Suprapubic skin (tissue), 4 donors: ENCODE results near the gene RNASEH1. TPM values are rescaled to one million over a fixed set of nuclear protein-coding genes. Genes with fewer than 3 reads are reported as not detected.

Source experiments
- DNase-seq, 2 donors: peaks; one replicate each; pipeline ENCODE4 v3.0.0-alpha.2; 2019; ENCODE audit warnings: low spot score in 2 of 2
- H3K27ac ChIP-seq: fragments of 200-600 bp; sonication (generic); one replicate; pipeline ENCODE4 v1.5.1; 2019
- H3K27me3 ChIP-seq: fragments of 200-600 bp; sonication (generic); one replicate; pipeline ENCODE4 v1.5.1; 2019
- H3K36me3 ChIP-seq: fragments of 200-600 bp; sonication (generic); one replicate; pipeline ENCODE4 v1.5.1; 2019
- H3K4me1 ChIP-seq: fragments of 200-600 bp; sonication (generic); one replicate; pipeline ENCODE4 v1.5.1; 2019
- H3K4me3 ChIP-seq: fragments of 200-600 bp; sonication (generic); one replicate; pipeline ENCODE4 v1.5.1; 2019; ENCODE audit warnings: mild to moderate bottlenecking
- H3K9me3 ChIP-seq: fragments of 200-600 bp; sonication (generic); one replicate; pipeline ENCODE4 v1.5.1; 2019
- EP300 ChIP-seq: sonication (generic); formaldehyde crosslinking; IDR thresholded peaks from one replicate; pipeline ENCODE4 v1.6.1; 2017; ENCODE audit warnings: antibody characterized with exemption
- POLR2A ChIP-seq, 2 donors: fragments of 450-650 bp; IDR thresholded peaks; one replicate each; pipeline ENCODE4 v1.6.1; 2017; ENCODE audit warnings: antibody characterized with exemption in 2 of 2, mild to moderate bottlenecking in 2 of 2, moderate library complexity in 2 of 2
- POLR2AphosphoS5 ChIP-seq, 3 donors: sonication (generic); formaldehyde crosslinking; IDR thresholded peaks; one replicate each; pipeline ENCODE4 v1.6.1; 2017; ENCODE audit warnings: antibody characterized with exemption in 3 of 3
- WGBS: methylation state at CpG from one replicate; pipeline ENCODE4 v1.1.5; 2018; 5-methylcytosine and 5-hydroxymethylcytosine counted together
- total RNA-seq, 4 donors: library from RNA; depleted of rRNA; stranded (reverse); fragments of >200 nt; gene quantifications; one replicate each; pipeline ENCODE4 v1.1.0, GENCODE V29; 2016
- TF ChIP-seq, protein P1 (sequence below), 2 donors: fragments of 200-600 bp in 1 of 2; fragments of 450-650 bp in 1 of 2; sonication (generic) in 1 of 2; IDR thresholded peaks; one replicate each; pipeline ENCODE4 v1.5.1; 2016 to 2019; ENCODE audit warnings: antibody characterized with exemption in 2 of 2, mild to moderate bottlenecking in 1 of 2, moderate library complexity in 1 of 2

RNASEH1 gene
- total RNA-seq, 4 donors from 2014 or later: 9.8 to 18.1 (median 15.4) TPM

DNA sequence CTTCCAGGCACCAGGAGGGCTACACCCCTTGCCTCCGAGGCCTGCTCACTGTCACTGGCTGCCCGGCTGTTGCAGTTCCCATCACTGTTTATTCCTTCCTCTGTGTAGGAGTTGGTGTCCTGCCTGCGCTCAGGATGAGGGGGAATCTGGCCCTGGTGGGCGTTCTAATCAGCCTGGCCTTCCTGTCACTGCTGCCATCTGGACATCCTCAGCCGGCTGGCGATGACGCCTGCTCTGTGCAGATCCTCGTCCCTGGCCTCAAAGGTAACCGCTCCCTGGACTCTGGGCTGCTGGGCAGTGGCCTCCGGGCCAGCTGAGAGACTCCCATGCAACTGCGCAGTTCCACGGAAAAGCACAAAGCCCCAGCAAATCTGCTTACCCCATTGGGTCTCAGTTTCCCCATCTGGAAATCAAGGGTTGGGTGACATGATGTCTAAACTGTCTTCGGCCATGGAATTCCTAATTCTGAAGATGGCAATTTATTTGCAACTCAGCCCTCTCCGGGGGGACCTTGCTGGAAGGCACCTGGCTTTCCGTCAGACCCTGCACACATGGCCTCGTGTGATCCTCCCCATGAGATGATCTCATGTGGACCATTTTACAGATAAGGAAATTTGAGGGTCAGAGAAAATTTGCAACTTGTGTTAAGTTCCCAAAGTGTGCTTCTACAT is 46.2 kb upstream of the RNASEH1 start:
- H3K4me1 ChIP-seq: no peaks in the 10 kb centered on the region
- no peak for TF ChIP-seq POLR2AphosphoS5 (IDR thresholded peaks at IDR 0.05)
- TF ChIP-seq, protein P1, sequence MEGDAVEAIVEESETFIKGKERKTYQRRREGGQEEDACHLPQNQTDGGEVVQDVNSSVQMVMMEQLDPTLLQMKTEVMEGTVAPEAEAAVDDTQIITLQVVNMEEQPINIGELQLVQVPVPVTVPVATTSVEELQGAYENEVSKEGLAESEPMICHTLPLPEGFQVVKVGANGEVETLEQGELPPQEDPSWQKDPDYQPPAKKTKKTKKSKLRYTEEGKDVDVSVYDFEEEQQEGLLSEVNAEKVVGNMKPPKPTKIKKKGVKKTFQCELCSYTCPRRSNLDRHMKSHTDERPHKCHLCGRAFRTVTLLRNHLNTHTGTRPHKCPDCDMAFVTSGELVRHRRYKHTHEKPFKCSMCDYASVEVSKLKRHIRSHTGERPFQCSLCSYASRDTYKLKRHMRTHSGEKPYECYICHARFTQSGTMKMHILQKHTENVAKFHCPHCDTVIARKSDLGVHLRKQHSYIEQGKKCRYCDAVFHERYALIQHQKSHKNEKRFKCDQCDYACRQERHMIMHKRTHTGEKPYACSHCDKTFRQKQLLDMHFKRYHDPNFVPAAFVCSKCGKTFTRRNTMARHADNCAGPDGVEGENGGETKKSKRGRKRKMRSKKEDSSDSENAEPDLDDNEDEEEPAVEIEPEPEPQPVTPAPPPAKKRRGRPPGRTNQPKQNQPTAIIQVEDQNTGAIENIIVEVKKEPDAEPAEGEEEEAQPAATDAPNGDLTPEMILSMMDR (IDR thresholded peaks at IDR 0.05): no peak
- no peaks in the 10 kb centered on the region for H3K9me3 ChIP-seq
- peaks cover 5% of the 10 kb centered on the region for H3K27me3 ChIP-seq
- H3K4me3 ChIP-seq: no peak overlapping the region
- 83% methylated on average over 6 of the region's 16 CpGs for WGBS
- H3K36me3 ChIP-seq: no peaks in the 10 kb centered on the region
- peak in 1 of 2 donors; percentile 65 for DNase-seq
- no peak overlapping the region for H3K27ac ChIP-seq

DNA sequence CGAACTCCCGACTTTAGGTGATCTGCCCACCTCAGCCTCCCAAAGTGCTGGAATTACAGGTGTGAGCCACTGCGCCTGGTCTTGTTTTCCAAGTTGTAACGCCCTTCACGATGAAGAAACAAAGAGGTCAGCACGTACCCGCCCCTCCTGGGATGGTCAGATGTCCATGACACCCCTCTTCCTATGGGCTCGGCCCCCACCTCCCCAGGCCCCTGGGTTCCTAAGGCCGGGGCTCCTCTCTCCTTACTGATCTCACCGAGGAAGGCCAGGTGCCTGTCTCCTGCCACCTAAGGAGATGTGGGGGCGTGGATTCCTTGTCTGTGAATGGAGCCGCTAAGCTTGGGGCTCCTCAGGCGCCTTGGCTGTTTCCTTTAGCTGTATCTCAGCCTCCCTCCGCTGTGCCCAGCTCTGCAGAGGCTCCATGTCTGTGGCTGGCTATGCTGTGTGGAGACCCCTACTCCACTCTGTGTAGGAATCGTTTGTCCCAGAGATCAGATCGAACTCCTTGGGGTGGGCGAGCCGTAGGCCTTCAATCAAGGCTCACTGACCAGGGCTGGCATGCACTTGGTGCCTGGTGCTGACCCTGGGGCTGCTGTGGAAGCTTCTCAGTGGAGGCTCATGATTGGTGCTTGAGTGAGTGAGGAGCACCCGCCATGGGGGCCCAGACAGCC is 45.5 kb upstream of the RNASEH1 start:
- TF ChIP-seq POLR2AphosphoS5 (IDR thresholded peaks at IDR 0.05) (no peak), EP300 (no peak), POLR2A (IDR thresholded peaks at IDR 0.05) (no peak)
- TF ChIP-seq, protein P1 (IDR thresholded peaks at IDR 0.05): no peak
- 85% methylated on average over 13 of the region's 19 CpGs for WGBS
- Histone ChIP-seq H3K9me3 (no peaks in the 10 kb centered on the region), H3K27ac (no peak overlapping the region), H3K36me3 (no peaks in the 10 kb centered on the region), H3K4me1 (no peaks in the 10 kb centered on the region), H3K4me3 (no peak overlapping the region), H3K27me3 (peaks cover 5% of the 10 kb centered on the region)
- DNase-seq: peak in 1 of 2 donors; percentile 73

DNA sequence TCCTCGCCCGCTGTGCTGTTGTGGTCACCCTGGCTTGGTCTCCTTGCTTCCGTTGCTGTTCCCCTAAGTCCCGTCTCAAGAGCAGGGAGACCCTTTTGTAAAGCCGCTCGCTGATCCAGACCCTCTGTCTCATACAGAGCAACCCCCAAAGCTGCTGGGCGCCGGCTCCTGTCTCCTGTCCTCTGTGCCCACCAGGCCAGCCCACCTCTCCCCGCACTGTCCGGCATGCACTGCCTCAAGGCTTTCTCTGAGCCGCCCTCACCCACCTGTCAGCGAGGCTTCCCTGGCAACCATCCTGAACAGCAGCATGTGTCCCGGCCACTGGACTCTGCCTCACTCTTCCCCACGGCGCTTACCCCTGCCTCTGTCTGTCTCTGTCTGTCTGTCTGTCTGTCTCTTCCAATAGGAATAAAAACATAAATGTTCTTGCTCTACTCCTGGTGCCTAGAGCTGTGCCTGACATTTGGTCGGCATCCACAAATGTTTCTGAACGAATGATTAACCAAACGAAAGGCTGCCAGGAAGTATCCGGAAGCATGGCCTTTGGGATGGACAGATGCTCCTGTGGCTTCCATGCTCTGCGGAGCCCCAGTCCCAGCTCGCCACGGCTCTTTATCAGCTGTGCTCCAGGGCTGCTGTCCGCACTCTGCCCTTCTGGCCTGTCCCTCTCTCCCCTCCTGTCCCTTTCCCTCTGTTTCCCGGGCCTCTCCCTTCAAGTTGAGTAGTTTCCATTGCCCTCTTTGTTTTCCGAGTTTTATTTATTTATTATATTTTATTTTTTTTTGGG is 44.6 kb upstream of the RNASEH1 start:
- peaks cover 5% of the 10 kb centered on the region for H3K27me3 ChIP-seq
- H3K36me3 ChIP-seq: no peaks in the 10 kb centered on the region
- H3K27ac ChIP-seq: no peak overlapping the region
- no peaks in the 10 kb centered on the region for H3K9me3 ChIP-seq
- DNase-seq: peak in 1 of 2 donors; percentile 68
- H3K4me3 ChIP-seq: no peak overlapping the region
- 81% methylated on average over 25 of the region's 25 CpGs for WGBS
- no peaks in the 10 kb centered on the region for H3K4me1 ChIP-seq
- TF ChIP-seq, protein P1 (IDR thresholded peaks at IDR 0.05): no peak
- no peak for TF ChIP-seq POLR2A (IDR thresholded peaks at IDR 0.05)
- TF ChIP-seq EP300: no peak
- TF ChIP-seq POLR2AphosphoS5 (IDR thresholded peaks at IDR 0.05): no peak

DNA sequence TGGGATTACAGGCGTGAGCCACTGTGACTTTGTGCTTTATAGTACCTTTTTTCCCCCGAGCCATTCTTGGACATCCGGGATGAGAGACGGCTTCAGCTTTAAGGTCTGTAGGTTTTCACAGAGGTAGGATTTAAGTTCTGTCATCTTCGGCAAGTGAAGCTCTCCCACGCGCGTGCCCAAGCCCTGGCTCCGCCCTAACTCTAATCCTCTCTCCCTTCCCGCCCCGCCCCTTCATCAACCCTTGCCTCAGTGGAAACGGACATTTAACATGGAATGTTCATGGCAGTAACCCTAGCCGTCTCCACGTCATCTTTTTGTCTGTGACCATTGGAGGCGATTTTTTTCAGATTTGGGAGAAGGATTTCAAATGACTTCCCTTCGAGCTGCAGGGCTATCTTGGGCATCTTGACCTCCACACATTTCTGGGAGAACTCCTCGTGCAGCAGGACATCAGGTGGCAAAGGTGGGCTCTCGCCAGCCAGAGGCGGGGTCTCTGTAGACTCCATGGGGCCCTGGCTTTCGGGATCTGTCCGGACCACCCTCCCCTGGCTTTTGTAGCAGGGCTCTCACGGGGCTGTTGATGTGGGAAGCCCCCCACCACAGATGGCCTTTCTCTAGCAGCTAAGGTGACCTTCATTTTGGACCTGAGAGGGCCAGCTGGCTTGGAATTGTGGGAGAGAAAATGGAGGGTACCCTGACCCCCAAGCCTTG is 43.6 kb upstream of the RNASEH1 start:
- Histone ChIP-seq H3K27ac (no peak overlapping the region), H3K9me3 (no peaks in the 10 kb centered on the region), H3K36me3 (no peaks in the 10 kb centered on the region), H3K4me3 (no peak overlapping the region), H3K27me3 (peaks cover 5% of the 10 kb centered on the region), H3K4me1 (no peaks in the 10 kb centered on the region)
- WGBS: 64% methylated on average over 20 of the region's 22 CpGs
- DNase-seq: peak in 1 of 2 donors; percentile 55
- TF ChIP-seq POLR2A (IDR thresholded peaks at IDR 0.05): no peak
- TF ChIP-seq POLR2AphosphoS5 (IDR thresholded peaks at IDR 0.05): no peak
- no peak for TF ChIP-seq EP300
- TF ChIP-seq, protein P1 (IDR thresholded peaks at IDR 0.05): no peak
